HFFc6 (cell line): ENCODE results near the gene TP63. TPM values are rescaled to one million over a fixed set of nuclear protein-coding genes. Genes with fewer than 3 reads are reported as not detected.

Experiments
- DNase-seq: peaks from one replicate; pipeline ENCODE4 v3.0.0-alpha.2; 2018
- H3K27ac Mint-ChIP-seq: 2 replicates; pipeline ENCODE4 v1.8.0; 2020; ENCODE audit warnings: mild to moderate bottlenecking, mixed read lengths
- H3K27me3 Mint-ChIP-seq: 2 replicates; pipeline ENCODE4 v1.8.0; 2021; ENCODE audit warnings: mild to moderate bottlenecking, moderate library complexity, mixed read lengths; ENCODE audit not compliant: insufficient read depth
- H3K36me3 Mint-ChIP-seq: 2 replicates; pipeline ENCODE4 v1.8.0; 2021; ENCODE audit warnings: low read depth, mixed read lengths
- H3K4me1 Mint-ChIP-seq: 2 replicates; pipeline ENCODE4 v1.8.0; 2020; ENCODE audit warnings: low read depth, mixed read lengths
- H3K4me3 Mint-ChIP-seq: 2 replicates; pipeline ENCODE4 v1.8.0; 2020; ENCODE audit warnings: mild to moderate bottlenecking, moderate library complexity, mixed read lengths
- H3K9me3 Mint-ChIP-seq: 2 replicates; pipeline ENCODE4 v1.8.0; 2020; ENCODE audit warnings: mild to moderate bottlenecking, mixed read lengths
- total RNA-seq, 6 experiments: library from RNA; stranded (reverse); fragmentation: NEBNext Ultra II Directional; extraction: Animal tissue kit (Norgen Biotek cat#: 25700); gene quantifications; 2 replicates in 1 of 6; 3 replicates in 5 of 6; pipeline ENCODE4 v1.2.3, GENCODE V29; 2021
- TF ChIP-seq, protein P1 (sequence below): fragments of 200-600 bp; sonication (generic); IDR thresholded peaks from 2 replicates; pipeline ENCODE4 v1.5.0; 2021; ENCODE audit warnings: antibody characterized with exemption, mild to moderate bottlenecking

Gene TP63
- total RNA-seq, 6 experiments from 2014 or later = not detected

DNA sequence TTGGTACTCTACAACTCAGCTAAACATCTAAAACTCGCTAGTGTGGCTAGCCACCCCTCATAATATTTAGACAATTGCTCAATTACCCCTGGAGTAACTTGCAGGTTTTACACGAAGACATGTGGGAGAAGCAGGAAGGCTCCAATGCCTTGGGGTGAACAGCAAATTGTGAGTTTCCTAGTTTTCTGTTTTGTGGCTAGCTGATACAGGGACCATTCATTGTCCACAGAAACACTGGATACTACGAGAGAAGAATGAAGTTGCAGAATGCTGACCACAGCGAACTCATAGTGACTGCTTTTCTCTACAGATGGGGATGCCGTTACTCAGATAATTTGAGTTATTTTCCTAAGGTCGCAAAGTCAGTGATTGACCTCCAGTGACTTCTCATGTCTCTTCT lies 276.6 kb downstream of the TP63 start:
- H3K27ac Mint-ChIP-seq = no peak overlapping the region
- no peaks in the 10 kb centered on the region for H3K9me3 Mint-ChIP-seq
- H3K27me3 Mint-ChIP-seq = no peaks in the 10 kb centered on the region; the same call in 1 of the 2 replicates
- peaks cover 15% of the 10 kb centered on the region for H3K4me1 Mint-ChIP-seq
- no peaks in the 10 kb centered on the region for H3K36me3 Mint-ChIP-seq
- H3K4me3 Mint-ChIP-seq = no peak overlapping the region
- TF ChIP-seq, protein P1, sequence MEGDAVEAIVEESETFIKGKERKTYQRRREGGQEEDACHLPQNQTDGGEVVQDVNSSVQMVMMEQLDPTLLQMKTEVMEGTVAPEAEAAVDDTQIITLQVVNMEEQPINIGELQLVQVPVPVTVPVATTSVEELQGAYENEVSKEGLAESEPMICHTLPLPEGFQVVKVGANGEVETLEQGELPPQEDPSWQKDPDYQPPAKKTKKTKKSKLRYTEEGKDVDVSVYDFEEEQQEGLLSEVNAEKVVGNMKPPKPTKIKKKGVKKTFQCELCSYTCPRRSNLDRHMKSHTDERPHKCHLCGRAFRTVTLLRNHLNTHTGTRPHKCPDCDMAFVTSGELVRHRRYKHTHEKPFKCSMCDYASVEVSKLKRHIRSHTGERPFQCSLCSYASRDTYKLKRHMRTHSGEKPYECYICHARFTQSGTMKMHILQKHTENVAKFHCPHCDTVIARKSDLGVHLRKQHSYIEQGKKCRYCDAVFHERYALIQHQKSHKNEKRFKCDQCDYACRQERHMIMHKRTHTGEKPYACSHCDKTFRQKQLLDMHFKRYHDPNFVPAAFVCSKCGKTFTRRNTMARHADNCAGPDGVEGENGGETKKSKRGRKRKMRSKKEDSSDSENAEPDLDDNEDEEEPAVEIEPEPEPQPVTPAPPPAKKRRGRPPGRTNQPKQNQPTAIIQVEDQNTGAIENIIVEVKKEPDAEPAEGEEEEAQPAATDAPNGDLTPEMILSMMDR = no peak
- no peak for DNase-seq

- peak; percentile 4 for DNase-seq
- TF ChIP-seq, protein P1 = no peak
- Mint-ChIP-seq H3K36me3 (no peaks in the 10 kb centered on the region), H3K4me3 (no peak overlapping the region), H3K9me3 (no peaks in the 10 kb centered on the region), H3K4me1 (peaks cover 18% of the 10 kb centered on the region), H3K27ac (peak overlapping the region; percentile 22; the same call in 1 of the 2 replicates), H3K27me3 (no peaks in the 10 kb centered on the region; the same call in none of the 2 replicates)
These were observed 277.5 kb downstream of the TP63 start for GRCh38 chr3:189908646-189909045.

DNA sequence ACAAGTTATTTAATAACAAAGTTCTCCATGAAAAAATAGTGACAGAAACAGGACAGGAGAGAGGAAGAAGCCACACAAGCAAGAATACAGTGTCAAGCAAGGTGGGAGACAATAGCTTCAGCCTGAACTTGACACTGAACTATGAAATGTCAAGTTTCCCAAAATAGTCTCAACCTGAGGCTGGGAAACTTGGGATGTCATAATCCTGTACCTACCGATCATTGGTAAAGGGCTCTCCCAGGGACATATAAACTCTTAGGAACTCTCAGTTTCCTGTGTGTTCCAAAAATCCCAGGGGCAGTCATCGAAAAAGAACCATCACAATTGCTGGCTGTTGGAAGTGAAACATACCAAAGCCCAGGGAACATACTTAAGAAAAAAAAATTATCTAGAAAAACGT lies 277.9 kb downstream of the TP63 start:
- H3K27me3 Mint-ChIP-seq = no peaks in the 10 kb centered on the region; the same call in none of the 2 replicates
- TF ChIP-seq, protein P1 = no peak
- no peak overlapping the region for H3K4me3 Mint-ChIP-seq
- H3K36me3 Mint-ChIP-seq = no peaks in the 10 kb centered on the region
- peaks cover 23% of the 10 kb centered on the region for H3K4me1 Mint-ChIP-seq
- H3K27ac Mint-ChIP-seq = peak overlapping the region; percentile 22; the same call in 1 of the 2 replicates
- H3K9me3 Mint-ChIP-seq = no peaks in the 10 kb centered on the region
- no peak for DNase-seq

DNA sequence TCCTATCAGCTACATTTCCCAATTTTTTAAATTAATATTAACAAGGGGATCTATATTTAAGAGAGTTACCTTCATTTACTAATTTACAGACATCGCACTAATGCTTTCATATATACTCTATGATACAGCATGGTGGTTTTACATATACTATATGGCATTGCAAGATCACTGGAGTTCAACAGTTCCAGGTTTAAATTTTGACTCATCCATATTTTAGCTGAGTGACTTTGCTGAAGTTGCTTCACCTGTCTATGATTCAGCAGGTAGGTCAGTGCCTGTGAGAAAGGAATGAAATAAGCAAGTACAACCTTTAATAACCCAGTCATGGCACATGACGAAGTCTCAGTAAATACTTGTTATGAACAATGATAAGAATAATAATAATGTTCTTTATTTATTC lies 278.4 kb downstream of the TP63 start:
- no peak for DNase-seq
- Mint-ChIP-seq H3K9me3 (no peaks in the 10 kb centered on the region), H3K27me3 (no peaks in the 10 kb centered on the region; the same call in none of the 2 replicates), H3K27ac (no peak overlapping the region), H3K4me1 (peaks cover 27% of the 10 kb centered on the region), H3K36me3 (no peaks in the 10 kb centered on the region), H3K4me3 (no peak overlapping the region)
- TF ChIP-seq, protein P1 = no peak

- no peaks in the 10 kb centered on the region for H3K9me3 Mint-ChIP-seq
- no peak for DNase-seq
- TF ChIP-seq, protein P1 = no peak
- H3K4me1 Mint-ChIP-seq = peaks cover 42% of the 10 kb centered on the region
- H3K4me3 Mint-ChIP-seq = no peak overlapping the region
- H3K36me3 Mint-ChIP-seq = no peaks in the 10 kb centered on the region
- H3K27me3 Mint-ChIP-seq = no peaks in the 10 kb centered on the region; the same call in none of the 2 replicates
- no peak overlapping the region for H3K27ac Mint-ChIP-seq
These were observed 279.8 kb downstream of the TP63 start for GRCh38 chr3:189911001-189911400.
